Measurements from ENCODE around the gene WFDC1. TPM values are rescaled to one million over a fixed set of nuclear protein-coding genes. Genes with fewer than 3 reads are reported as not detected.

The WFDC1 gene
- total RNA-seq, 3 donors from 2014 or later, result 0.16 to 3.3 (median 1.3) TPM

DNA sequence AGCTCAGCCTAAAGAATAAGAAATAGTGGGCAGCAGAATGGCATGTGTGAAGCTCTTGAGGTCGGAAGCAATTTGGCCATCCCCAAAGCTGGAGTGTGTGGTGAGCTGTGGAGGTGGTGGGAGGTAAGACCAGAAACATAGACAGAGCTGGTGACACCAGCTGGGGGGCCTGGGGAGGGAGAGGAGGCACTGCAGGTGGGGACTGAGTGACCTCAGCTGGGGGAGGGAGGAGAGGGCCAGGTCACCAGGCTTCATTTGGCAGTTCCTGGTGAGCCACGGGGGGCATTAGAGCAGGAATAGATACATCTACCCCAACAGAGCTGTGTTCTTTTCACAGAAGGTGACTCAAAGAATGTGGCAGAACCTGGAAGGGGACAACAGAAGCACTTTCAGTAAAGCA, 31.9 kb downstream of the WFDC1 start:
- Histone ChIP-seq H3K4me1 (no peaks in the 10 kb centered on the region), H3K27ac (no peak overlapping the region), H3K4me3 (no peak overlapping the region), H3K36me3 (no peaks in the 10 kb centered on the region), H3K9me3 (no peaks in the 10 kb centered on the region), H3K27me3 (no peaks in the 10 kb centered on the region)
- intact Hi-C loops (cut with DNase I; ENCODE audit: low total_unique reads), result no loop called here
- TF ChIP-seq POLR2A (IDR thresholded peaks at IDR 0.05) (no peak), POLR2AphosphoS5 (IDR thresholded peaks at IDR 0.05) (no peak)
- TF ChIP-seq, protein P1, sequence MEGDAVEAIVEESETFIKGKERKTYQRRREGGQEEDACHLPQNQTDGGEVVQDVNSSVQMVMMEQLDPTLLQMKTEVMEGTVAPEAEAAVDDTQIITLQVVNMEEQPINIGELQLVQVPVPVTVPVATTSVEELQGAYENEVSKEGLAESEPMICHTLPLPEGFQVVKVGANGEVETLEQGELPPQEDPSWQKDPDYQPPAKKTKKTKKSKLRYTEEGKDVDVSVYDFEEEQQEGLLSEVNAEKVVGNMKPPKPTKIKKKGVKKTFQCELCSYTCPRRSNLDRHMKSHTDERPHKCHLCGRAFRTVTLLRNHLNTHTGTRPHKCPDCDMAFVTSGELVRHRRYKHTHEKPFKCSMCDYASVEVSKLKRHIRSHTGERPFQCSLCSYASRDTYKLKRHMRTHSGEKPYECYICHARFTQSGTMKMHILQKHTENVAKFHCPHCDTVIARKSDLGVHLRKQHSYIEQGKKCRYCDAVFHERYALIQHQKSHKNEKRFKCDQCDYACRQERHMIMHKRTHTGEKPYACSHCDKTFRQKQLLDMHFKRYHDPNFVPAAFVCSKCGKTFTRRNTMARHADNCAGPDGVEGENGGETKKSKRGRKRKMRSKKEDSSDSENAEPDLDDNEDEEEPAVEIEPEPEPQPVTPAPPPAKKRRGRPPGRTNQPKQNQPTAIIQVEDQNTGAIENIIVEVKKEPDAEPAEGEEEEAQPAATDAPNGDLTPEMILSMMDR (IDR thresholded peaks at IDR 0.05), result no peak
- DNase-seq (ENCODE audit: low spot score in 2 of 2), result no peak

DNA sequence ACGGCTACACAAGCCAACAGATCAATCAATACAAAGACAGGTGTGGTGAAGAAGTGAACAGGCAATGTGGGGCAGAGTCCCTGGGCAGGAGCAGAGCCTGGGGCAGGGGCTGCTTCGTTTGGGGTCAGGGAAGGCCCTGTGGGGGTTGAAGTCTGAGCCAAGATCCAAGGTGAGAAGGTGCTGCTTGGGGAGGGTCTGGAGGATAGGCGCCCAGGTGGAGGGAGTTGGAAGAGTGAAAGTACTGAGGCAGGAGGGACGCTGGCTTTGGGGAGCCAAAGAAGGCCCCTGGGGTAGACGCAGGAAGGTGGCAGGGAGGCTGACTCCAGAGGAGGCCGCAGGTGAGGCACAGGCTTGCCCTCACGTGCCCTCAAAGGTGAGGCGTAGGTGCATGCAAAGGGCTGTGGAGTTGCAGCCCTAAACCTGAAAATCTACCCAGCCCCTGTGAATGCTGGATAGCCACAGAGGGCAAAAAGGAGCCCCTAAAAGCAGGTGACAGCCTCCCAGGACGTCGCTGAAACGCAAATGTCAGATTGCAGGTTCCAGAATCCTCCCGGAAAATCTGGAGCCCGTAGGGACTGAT, 33.3 kb downstream of the WFDC1 start:
- Histone ChIP-seq H3K4me1 (no peaks in the 10 kb centered on the region), H3K27me3 (no peaks in the 10 kb centered on the region), H3K27ac (no peak overlapping the region), H3K4me3 (no peak overlapping the region), H3K9me3 (no peaks in the 10 kb centered on the region), H3K36me3 (no peaks in the 10 kb centered on the region)
- intact Hi-C loops (cut with DNase I; ENCODE audit: low total_unique reads), result no loop called here
- no peak for TF ChIP-seq POLR2AphosphoS5 (IDR thresholded peaks at IDR 0.05)
- TF ChIP-seq POLR2A (IDR thresholded peaks at IDR 0.05), result no peak
- TF ChIP-seq, protein P1 (IDR thresholded peaks at IDR 0.05), result no peak
- DNase-seq (ENCODE audit: low spot score in 2 of 2), result no peak

DNA sequence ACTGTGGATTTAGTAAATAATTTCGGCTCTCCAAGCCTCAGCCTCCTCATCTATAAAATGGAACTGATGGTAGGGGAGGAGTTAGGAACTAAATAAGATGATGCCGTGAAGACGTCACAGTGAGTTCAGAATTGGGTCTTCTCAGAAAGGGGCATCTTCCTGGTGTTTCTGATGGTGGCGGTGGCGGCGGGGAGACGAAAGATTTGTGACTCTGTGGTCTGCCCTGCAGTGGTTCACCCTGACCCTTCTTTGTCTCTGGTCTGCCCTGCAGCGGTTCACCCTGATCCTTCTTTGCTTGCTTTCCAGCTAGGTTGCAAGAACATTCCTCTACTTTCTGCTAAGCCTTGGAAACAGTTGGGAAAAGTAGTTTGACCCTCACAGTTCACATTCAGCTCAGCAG, 34.3 kb downstream of the WFDC1 start:
- no peak for DNase-seq (ENCODE audit: low spot score in 2 of 2)
- intact Hi-C loops (cut with DNase I; ENCODE audit: low total_unique reads), result no loop called here
- Histone ChIP-seq H3K9me3 (no peaks in the 10 kb centered on the region), H3K27ac (no peak overlapping the region), H3K4me1 (no peaks in the 10 kb centered on the region), H3K4me3 (no peak overlapping the region), H3K36me3 (no peaks in the 10 kb centered on the region), H3K27me3 (no peaks in the 10 kb centered on the region)
- TF ChIP-seq, protein P1 (IDR thresholded peaks at IDR 0.05), result no peak
- no peak for TF ChIP-seq POLR2A (IDR thresholded peaks at IDR 0.05)
- no peak for TF ChIP-seq POLR2AphosphoS5 (IDR thresholded peaks at IDR 0.05)

DNA sequence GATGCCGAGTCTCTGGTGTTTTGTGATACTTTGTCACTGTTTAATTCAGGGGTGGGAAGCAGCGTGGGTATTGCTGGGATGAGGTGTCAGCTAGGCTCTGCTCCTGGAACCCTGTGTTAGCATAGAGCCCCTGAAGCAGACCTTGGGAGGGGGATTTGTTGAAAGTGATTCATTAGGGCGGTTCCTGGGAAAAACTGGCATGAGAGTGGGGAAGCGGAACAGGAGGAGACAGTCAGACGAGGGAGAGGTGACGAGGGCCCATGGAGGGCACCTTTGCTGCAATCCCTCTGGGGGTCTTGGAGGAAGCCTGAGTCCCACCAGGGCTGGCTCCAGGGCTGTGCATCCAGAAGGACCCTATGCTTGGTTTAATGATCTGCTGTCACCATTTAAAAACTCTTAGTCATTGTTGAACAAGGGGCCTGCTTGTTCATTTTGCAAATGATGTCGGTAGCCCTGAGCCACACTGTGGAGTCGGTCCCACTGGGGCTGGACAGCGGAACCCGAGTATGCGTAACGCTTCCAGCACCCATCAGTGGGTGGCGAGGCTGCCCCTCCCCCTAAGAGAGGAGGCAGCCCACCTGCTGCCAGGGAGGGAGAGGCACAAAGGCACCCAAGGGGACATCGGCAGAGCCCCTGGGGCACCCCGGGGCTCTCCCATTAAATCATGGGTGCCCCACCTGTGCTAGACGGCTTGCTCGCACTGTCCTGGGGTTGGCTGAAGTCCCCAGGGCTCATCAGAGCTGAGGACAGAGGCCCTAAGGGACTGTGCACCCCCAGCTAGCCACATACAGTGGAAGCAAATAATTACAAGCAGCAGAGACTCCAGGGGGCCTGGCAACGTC, 35.4 kb downstream of the WFDC1 start:
- intact Hi-C loops (cut with DNase I; ENCODE audit: low total_unique reads), result no loop called here
- Histone ChIP-seq H3K9me3 (peaks cover 0 to 3% of the 10 kb centered on the region in 2 donors), H3K4me3 (no peak overlapping the region), H3K27me3 (no peaks in the 10 kb centered on the region), H3K36me3 (no peaks in the 10 kb centered on the region), H3K4me1 (no peaks in the 10 kb centered on the region), H3K27ac (no peak overlapping the region)
- DNase-seq (ENCODE audit: low spot score in 2 of 2), result no peak
- TF ChIP-seq, protein P1 (IDR thresholded peaks at IDR 0.05), result no peak
- TF ChIP-seq POLR2A (IDR thresholded peaks at IDR 0.05) (no peak), POLR2AphosphoS5 (IDR thresholded peaks at IDR 0.05) (no peak)

DNA sequence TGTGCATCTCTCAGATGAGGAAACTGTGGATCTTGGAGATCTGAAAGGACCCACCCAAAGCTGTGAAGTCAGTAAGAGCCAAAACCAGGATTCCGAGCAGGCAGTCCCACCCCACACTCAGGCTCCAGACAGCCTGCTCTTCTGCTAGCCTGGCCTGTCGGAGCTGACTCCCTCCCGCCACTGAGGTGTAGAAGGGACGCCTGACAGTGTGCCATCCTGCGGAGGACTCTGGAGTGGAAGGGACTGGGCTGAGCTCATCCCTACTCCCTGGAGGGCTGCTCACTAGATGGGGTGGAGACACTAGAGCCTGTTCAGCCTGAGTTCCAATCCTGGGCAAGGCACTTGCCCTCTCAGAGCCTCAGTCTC, 36.0 kb downstream of the WFDC1 start:
- no peaks in the 10 kb centered on the region for H3K27me3 ChIP-seq
- DNase-seq (ENCODE audit: low spot score in 2 of 2), result no peak
- intact Hi-C loops (cut with DNase I; ENCODE audit: low total_unique reads), result no loop called here
- peaks cover 0 to 3% of the 10 kb centered on the region in 2 donors for H3K9me3 ChIP-seq
- no peak overlapping the region for H3K27ac ChIP-seq
- TF ChIP-seq, protein P1 (IDR thresholded peaks at IDR 0.05), result no peak
- no peak for TF ChIP-seq POLR2A (IDR thresholded peaks at IDR 0.05)
- H3K4me1 ChIP-seq, result no peaks in the 10 kb centered on the region
- H3K36me3 ChIP-seq, result no peaks in the 10 kb centered on the region
- H3K4me3 ChIP-seq, result no peak overlapping the region
